ENCODE data around the gene RPRD1B. TPM values are rescaled to one million over a fixed set of nuclear protein-coding genes. Genes with fewer than 3 reads are reported as not detected.
A peak's percentile ranks its signal among the peaks of the same experiment; 100 is the strongest.

The RPRD1B gene
- total RNA-seq, 1 experiment from 2014 or later: 112 TPM

- H3K9me3 Mint-ChIP-seq (ENCODE audit: unreplicated experiment): no peaks in the 10 kb centered on the region
- BruUV-seq (replicated peaks): no TSS peak
- no peaks in the 10 kb centered on the region for H3K27me3 Mint-ChIP-seq (ENCODE audit: insufficient read depth, unreplicated experiment)
- intact Hi-C loops (cut with micrococcal nuclease; ENCODE audit: unreplicated experiment): loop anchor here (2.0 kb wide), 1 partner anchor 21 kb away; no protein-coding TSS in a partner anchor
- Histone ChIP-seq H3K9me3 (no peaks in the 10 kb centered on the region), H3K27me3 (replicated peaks; ENCODE audit: control insufficient read depth, insufficient read depth, low read length) (no peaks in the 10 kb centered on the region), H3K4me1 (peaks cover 43% of the 10 kb centered on the region), H3K4me3 (ENCODE audit: low read depth, low read length) (no peak overlapping the region), H3K36me3 (ENCODE audit: control insufficient read depth, insufficient read depth, low read length) (no peaks in the 10 kb centered on the region)
- peaks cover 2% of the 10 kb centered on the region for H3K36me3 Mint-ChIP-seq (ENCODE audit: insufficient read depth, unreplicated experiment)
- DNase-seq: peak; percentile 68 to 84
- no peak for TF ChIP-seq CTCF (IDR thresholded peaks at IDR 0.05; ENCODE audit: insufficient read depth in 1 of 2, low read depth in 1 of 2, low read length in 1 of 2, severe bottlenecking in 1 of 2, unreplicated experiment in 1 of 2)
- ChIA-PET CTCF (interaction anchor here (0.7 to 1.6 kb wide), 8 partner anchors 8 to 90 kb away, joined by 3 to 7 read pairs (median 5); no protein-coding TSS in a partner anchor), POLR2A (interaction anchor here (0.6 kb wide), 1 partner anchor 20 kb away, joined by 6 read pairs; no protein-coding TSS in a partner anchor)
- H3K27ac Mint-ChIP-seq (ENCODE audit: unreplicated experiment): peak overlapping the region; percentile 23
- H3K4me3 Mint-ChIP-seq (ENCODE audit: unreplicated experiment): no peak overlapping the region
- peaks cover 52% of the 10 kb centered on the region for H3K4me1 Mint-ChIP-seq (ENCODE audit: low read depth, unreplicated experiment)
These were observed 98.1 kb downstream of the RPRD1B start for GRCh38 chr20:38131588-38132121.

GRCh38 chr20:38132156-38132909, 98.8 kb downstream of the RPRD1B start:
- peak in 1 of 2 experiments; percentile 39 for DNase-seq
- TF ChIP-seq CTCF (IDR thresholded peaks at IDR 0.05; ENCODE audit: insufficient read depth in 1 of 2, low read depth in 1 of 2, low read length in 1 of 2, severe bottlenecking in 1 of 2, unreplicated experiment in 1 of 2): no peak
- Histone ChIP-seq H3K4me3 (ENCODE audit: low read depth, low read length) (no peak overlapping the region), H3K36me3 (ENCODE audit: control insufficient read depth, insufficient read depth, low read length) (no peaks in the 10 kb centered on the region; the same call in 1 of the 2 replicates), H3K27me3 (replicated peaks; ENCODE audit: control insufficient read depth, insufficient read depth, low read length) (no peaks in the 10 kb centered on the region), H3K4me1 (peaks cover 43% of the 10 kb centered on the region), H3K9me3 (no peaks in the 10 kb centered on the region)
- no TSS peak for BruUV-seq (replicated peaks)
- Mint-ChIP-seq H3K36me3 (ENCODE audit: insufficient read depth, unreplicated experiment) (peaks cover 8% of the 10 kb centered on the region), H3K27ac (ENCODE audit: unreplicated experiment) (peak overlapping the region; percentile 46), H3K9me3 (ENCODE audit: unreplicated experiment) (no peaks in the 10 kb centered on the region), H3K27me3 (ENCODE audit: insufficient read depth, unreplicated experiment) (no peaks in the 10 kb centered on the region), H3K4me1 (ENCODE audit: low read depth, unreplicated experiment) (peaks cover 46% of the 10 kb centered on the region), H3K4me3 (ENCODE audit: unreplicated experiment) (no peak overlapping the region)
- POLR2A ChIA-PET: no interaction called here
- CTCF ChIA-PET: interaction anchor here (1.0 to 1.6 kb wide), 4 partner anchors 21 to 89 kb away, joined by 4 to 7 read pairs (median 5); no protein-coding TSS in a partner anchor
- intact Hi-C loops (cut with micrococcal nuclease; ENCODE audit: unreplicated experiment): no loop called here

- no peak overlapping the region for H3K4me3 ChIP-seq (ENCODE audit: low read depth, low read length)
- peaks cover 43% of the 10 kb centered on the region for H3K4me1 ChIP-seq
- peaks cover 13% of the 10 kb centered on the region for H3K36me3 Mint-ChIP-seq (ENCODE audit: insufficient read depth, unreplicated experiment)
- CTCF ChIA-PET: no interaction called here
- H3K4me1 Mint-ChIP-seq (ENCODE audit: low read depth, unreplicated experiment): peaks cover 41% of the 10 kb centered on the region
- H3K4me3 Mint-ChIP-seq (ENCODE audit: unreplicated experiment): no peak overlapping the region
- H3K9me3 ChIP-seq: no peaks in the 10 kb centered on the region
- DNase-seq: peak in 1 of 2 experiments; percentile 44
- POLR2A ChIA-PET: no interaction called here
- no peak for TF ChIP-seq CTCF (IDR thresholded peaks at IDR 0.05; ENCODE audit: insufficient read depth in 1 of 2, low read depth in 1 of 2, low read length in 1 of 2, severe bottlenecking in 1 of 2, unreplicated experiment in 1 of 2)
- H3K36me3 ChIP-seq (ENCODE audit: control insufficient read depth, insufficient read depth, low read length): no peaks in the 10 kb centered on the region; the same call in 1 of the 2 replicates
- intact Hi-C loops (cut with micrococcal nuclease; ENCODE audit: unreplicated experiment): no loop called here
- no peaks in the 10 kb centered on the region for H3K27me3 Mint-ChIP-seq (ENCODE audit: insufficient read depth, unreplicated experiment)
- BruUV-seq (replicated peaks): no TSS peak
- H3K27me3 ChIP-seq (replicated peaks; ENCODE audit: control insufficient read depth, insufficient read depth, low read length): no peaks in the 10 kb centered on the region
- peak overlapping the region; percentile 77 for H3K27ac Mint-ChIP-seq (ENCODE audit: unreplicated experiment)
- no peaks in the 10 kb centered on the region for H3K9me3 Mint-ChIP-seq (ENCODE audit: unreplicated experiment)
These were observed 99.5 kb downstream of the RPRD1B start for GRCh38 chr20:38132910-38133501.
